Bronchial epithelial cell (primary cell): ENCODE results near the gene AKR7A3. TPM values are rescaled to one million over a fixed set of nuclear protein-coding genes. Genes with fewer than 3 reads are reported as not detected.

Experiments
- DNase-seq: peaks from one replicate; pipeline ENCODE4 v3.0.0-alpha.2; 2010; ENCODE audit warnings: low read depth
- FAIRE-seq: peaks from 2 replicates; lab custom pipeline; 2011; peaks lifted over from hg19 to GRCh38; lab: Jason Lieb, UNC
- H3K27me3 ChIP-seq: 2 replicates; pipeline ENCODE4 v1.5.1; 2011; ENCODE audit warnings: low read length; ENCODE audit not compliant: control insufficient read depth, insufficient read depth
- H3K36me3 ChIP-seq: 2 replicates; pipeline ENCODE4 v1.5.1; 2011; ENCODE audit warnings: low read length; ENCODE audit not compliant: control insufficient read depth, insufficient read depth
- H3K4me3 ChIP-seq: 2 replicates; pipeline ENCODE4 v1.5.1; 2011; ENCODE audit warnings: mild to moderate bottlenecking, low read depth, low read length, control low read depth
- total RNA-seq: library from RNA; depleted of rRNA; stranded (reverse); fragments of >200 nt; gene quantifications from 2 replicates; pipeline ENCODE4 v1.2.1, GENCODE V29; 2014
- TF ChIP-seq, protein P1 (sequence below): IDR thresholded peaks from 2 replicates; pipeline ENCODE4 v1.5.1; 2011; ENCODE audit warnings: mild to moderate bottlenecking, moderate library complexity, low read length, control low read depth, inconsistent platforms; ENCODE audit not compliant: insufficient read depth, severe bottlenecking

Gene AKR7A3
- total RNA-seq, 1 donor from 2014 or later = 0.26 TPM

DNA sequence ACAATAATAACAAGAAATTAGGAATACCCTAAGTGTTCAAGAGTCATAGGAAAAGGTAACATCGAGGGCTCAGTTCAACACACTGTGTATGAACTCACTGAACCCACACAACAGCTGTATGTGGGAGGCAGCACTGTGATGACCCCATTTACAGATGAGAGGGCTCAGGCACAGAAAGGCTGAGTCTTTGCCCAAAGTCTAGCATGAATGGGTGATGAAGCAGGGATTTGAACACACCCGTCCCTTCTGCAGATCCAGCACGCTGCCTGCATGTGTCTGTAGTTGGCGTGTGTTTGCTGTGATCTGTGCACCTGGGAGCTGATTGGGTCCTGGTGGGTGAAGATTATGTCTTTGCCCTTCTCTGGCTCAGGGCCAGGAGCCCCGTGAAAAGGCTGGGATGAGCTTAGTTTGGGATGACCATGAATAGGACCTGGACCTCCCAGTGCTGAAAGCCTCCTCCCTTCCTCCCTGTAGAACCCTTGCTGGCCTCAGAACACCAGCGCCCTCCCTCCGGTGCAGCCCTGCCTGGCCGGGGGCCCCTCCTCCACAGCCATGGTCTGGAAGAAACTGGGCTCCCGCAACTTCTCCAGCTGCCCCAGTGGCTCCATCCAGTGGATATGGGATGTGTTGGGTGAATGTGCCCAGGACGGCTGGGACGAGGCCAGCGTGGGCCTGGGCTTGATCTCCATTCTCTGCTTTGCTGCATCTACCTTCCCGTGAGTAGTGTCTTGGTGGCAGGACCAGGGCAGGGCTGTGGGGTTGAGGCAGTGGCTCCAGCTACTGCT, 28.7 kb upstream of the AKR7A3 start:
- Histone ChIP-seq H3K27me3 (no peaks in the 10 kb centered on the region), H3K36me3 (peaks cover 6% of the 10 kb centered on the region), H3K4me3 (no peak overlapping the region)
- FAIRE-seq = no peak
- TF ChIP-seq, protein P1, sequence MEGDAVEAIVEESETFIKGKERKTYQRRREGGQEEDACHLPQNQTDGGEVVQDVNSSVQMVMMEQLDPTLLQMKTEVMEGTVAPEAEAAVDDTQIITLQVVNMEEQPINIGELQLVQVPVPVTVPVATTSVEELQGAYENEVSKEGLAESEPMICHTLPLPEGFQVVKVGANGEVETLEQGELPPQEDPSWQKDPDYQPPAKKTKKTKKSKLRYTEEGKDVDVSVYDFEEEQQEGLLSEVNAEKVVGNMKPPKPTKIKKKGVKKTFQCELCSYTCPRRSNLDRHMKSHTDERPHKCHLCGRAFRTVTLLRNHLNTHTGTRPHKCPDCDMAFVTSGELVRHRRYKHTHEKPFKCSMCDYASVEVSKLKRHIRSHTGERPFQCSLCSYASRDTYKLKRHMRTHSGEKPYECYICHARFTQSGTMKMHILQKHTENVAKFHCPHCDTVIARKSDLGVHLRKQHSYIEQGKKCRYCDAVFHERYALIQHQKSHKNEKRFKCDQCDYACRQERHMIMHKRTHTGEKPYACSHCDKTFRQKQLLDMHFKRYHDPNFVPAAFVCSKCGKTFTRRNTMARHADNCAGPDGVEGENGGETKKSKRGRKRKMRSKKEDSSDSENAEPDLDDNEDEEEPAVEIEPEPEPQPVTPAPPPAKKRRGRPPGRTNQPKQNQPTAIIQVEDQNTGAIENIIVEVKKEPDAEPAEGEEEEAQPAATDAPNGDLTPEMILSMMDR = no peak
- no peak for DNase-seq

DNA sequence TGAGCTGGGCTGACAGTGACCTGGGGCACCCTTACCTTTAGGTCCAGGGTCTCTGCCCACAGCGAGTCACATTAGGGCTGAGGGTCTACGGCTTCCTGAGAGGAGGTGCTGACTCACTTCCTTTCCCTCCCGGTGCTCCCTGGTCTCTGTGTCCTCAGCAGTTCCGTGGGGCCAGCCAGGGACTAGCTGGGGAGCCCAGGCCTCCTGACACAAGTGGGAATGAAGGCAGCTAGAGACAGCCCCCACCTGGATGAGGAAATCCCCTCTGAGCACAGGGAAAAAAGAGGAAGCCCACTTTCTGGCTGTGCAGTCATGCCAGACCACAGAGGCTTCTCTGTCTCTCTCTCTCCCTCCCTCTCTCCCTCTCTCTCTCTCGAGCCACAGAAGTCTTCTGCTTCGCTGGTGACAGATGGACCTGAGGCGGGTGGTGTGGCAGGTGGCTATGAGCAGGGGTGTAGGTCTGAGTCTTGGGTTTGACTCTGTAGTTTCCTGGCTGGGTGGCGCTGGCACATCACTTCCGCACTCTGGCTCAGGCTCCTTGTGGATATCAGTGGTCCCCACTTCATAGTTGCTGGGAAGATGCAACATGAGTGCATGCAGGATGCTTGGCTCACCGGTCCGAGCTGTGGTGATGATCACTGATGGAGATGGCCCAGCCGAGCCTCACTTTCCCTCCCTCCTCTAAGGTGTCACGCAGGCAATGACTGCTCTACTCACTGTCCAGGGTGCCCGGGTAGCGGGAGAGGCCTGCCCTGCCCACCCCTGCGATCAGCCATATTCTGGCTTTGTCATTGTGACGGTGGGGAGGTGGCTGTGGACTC, 27.0 kb upstream of the AKR7A3 start:
- peaks cover 6% of the 10 kb centered on the region for H3K36me3 ChIP-seq
- FAIRE-seq = no peak
- H3K27me3 ChIP-seq = no peaks in the 10 kb centered on the region
- TF ChIP-seq, protein P1 = no peak
- peak; percentile 40 for DNase-seq
- no peak overlapping the region for H3K4me3 ChIP-seq

GRCh38 chr1:19313961-19314882, 25.7 kb upstream of the AKR7A3 start:
- FAIRE-seq = no peak
- TF ChIP-seq, protein P1 = no peak
- Histone ChIP-seq H3K27me3 (no peaks in the 10 kb centered on the region), H3K4me3 (no peak overlapping the region), H3K36me3 (peaks cover 6% of the 10 kb centered on the region)
- peak; percentile 55 for DNase-seq

DNA sequence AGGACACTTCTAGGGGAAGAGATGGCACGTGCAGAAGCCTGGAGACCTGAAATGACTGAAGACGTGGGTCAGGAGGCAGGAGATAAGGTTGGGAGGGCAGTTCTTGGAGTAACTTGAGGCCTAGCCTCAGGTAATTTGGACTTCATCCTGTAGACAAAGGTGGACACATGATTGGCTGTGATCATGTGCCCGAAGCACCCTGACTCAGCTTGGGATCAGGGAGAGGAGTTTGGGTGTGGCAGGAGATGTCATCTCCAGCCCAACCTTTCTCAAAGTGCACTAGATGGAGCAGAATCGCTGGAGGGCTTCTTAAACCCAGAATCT, 25.0 kb upstream of the AKR7A3 start:
- TF ChIP-seq, protein P1 = no peak
- DNase-seq = no peak
- no peak for FAIRE-seq
- H3K4me3 ChIP-seq = no peak overlapping the region
- H3K36me3 ChIP-seq = peaks cover 4% of the 10 kb centered on the region
- no peaks in the 10 kb centered on the region for H3K27me3 ChIP-seq

DNA sequence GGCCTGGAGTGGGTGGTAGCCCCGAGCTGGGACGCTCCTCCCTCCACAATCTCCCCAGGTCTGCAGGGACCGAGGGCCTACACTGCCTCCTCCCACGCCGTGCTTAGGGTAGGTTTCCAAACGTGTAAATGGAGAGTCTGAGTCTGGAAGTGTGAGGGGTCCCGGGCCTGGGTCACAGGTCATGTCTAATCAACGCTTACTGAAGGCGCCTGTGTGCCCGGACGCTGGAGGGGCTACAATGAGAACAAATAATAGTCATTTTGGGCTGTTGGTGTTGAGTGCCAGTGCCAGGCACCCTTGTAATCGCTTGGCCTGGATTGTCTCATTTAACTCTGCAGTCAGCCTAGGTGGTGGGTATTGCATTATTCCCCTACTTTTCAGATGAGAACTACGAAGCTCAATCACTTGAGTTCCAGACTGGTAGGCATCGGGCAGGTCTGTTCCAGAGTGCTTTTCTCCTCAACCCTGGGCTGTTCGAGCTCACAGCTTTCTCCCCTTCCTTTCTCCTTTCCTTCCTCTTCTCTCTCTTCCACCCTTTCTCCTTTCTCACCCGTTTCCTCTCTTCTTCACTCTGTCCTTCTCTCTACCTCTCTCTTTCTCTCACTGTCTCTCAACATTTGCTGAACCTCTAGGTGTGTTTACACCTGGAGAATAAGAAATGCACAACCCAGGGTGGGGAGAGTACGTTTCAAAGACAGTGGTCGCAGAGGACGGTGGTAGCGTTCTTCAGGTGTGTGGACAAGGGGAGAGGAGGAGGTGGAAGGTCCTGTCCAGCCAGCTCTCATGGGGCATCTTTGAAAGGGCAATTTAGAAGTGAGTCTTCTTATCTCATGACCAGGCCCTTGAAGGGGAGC, 24.4 kb upstream of the AKR7A3 start:
- DNase-seq = peak; percentile 44
- TF ChIP-seq, protein P1 = no peak
- H3K4me3 ChIP-seq = peak overlapping the region; percentile 83
- H3K27me3 ChIP-seq = no peaks in the 10 kb centered on the region
- peaks cover 6% of the 10 kb centered on the region for H3K36me3 ChIP-seq
- no peak for FAIRE-seq
